ENCODE data around the gene BSCL2. TPM values are rescaled to one million over a fixed set of nuclear protein-coding genes. Genes with fewer than 3 reads are reported as not detected.

BSCL2 gene
- total and polyA plus RNA-seq, 2 experiments from 2014 or later = 49.2 to 78.7 TPM

GRCh38 chr11:62645671-62645945, 61.6 kb downstream of the BSCL2 start:
- Histone ChIP-seq H3K27me3 (no peaks in the 10 kb centered on the region), H3K4me1 (ENCODE audit: insufficient read depth) (peaks cover 10% of the 10 kb centered on the region), H3K4me3 (peak overlapping the region; percentile 72), H2AFZ (peak overlapping the region; percentile 20), H3K4me2 (peak overlapping the region; percentile 97), H3K9me3 (ENCODE audit: low read depth) (no peaks in the 10 kb centered on the region), H3K79me2 (peaks cover 57% of the 10 kb centered on the region), H3K27ac (peak overlapping the region; percentile 97), H3K36me3 (replicated peaks; ENCODE audit: insufficient read depth, low read depth) (no peaks in the 10 kb centered on the region), H4K20me1 (ENCODE audit: insufficient read depth, poor library complexity, severe bottlenecking) (no peaks in the 10 kb centered on the region), H3K9me2 (replicated peaks; ENCODE audit: insufficient read depth) (no peaks in the 10 kb centered on the region)
- DNase-seq (ENCODE audit: low spot score) = no peak
- TF ChIP-seq EZH2phosphoT487 (IDR thresholded peaks at IDR 0.05; ENCODE audit: low read depth, severe bottlenecking, unreplicated experiment) (no peak), CTCF (IDR thresholded peaks at IDR 0.05; ENCODE audit: poor library complexity) (no peak), EZH2 (IDR thresholded peaks at IDR 0.05; ENCODE audit: borderline replicate concordance) (no peak)
- 16% methylated on average over 11 of the region's 11 CpGs for WGBS (ENCODE audit: low lambda C conversion rate, missing lambda C conversion rate)

GRCh38 chr11:62644220-62644619, 63.0 kb downstream of the BSCL2 start:
- Histone ChIP-seq H3K27me3 (no peaks in the 10 kb centered on the region), H3K4me2 (peak overlapping the region; percentile 97), H4K20me1 (ENCODE audit: insufficient read depth, poor library complexity, severe bottlenecking) (no peaks in the 10 kb centered on the region), H3K9me2 (replicated peaks; ENCODE audit: insufficient read depth) (no peaks in the 10 kb centered on the region), H3K4me1 (ENCODE audit: insufficient read depth) (peaks cover 10% of the 10 kb centered on the region), H2AFZ (no peak overlapping the region), H3K79me2 (peaks cover 67% of the 10 kb centered on the region), H3K36me3 (replicated peaks; ENCODE audit: insufficient read depth, low read depth) (no peaks in the 10 kb centered on the region), H3K27ac (peak overlapping the region; percentile 67), H3K4me3 (no peak overlapping the region), H3K9me3 (ENCODE audit: low read depth) (no peaks in the 10 kb centered on the region)
- 71% methylated on average over 8 of the region's 8 CpGs for WGBS (ENCODE audit: low lambda C conversion rate, missing lambda C conversion rate)
- no peak for DNase-seq (ENCODE audit: low spot score)
- TF ChIP-seq EZH2 (IDR thresholded peaks at IDR 0.05; ENCODE audit: borderline replicate concordance) (no peak), EZH2phosphoT487 (IDR thresholded peaks at IDR 0.05; ENCODE audit: low read depth, severe bottlenecking, unreplicated experiment) (no peak), CTCF (IDR thresholded peaks at IDR 0.05; ENCODE audit: poor library complexity) (no peak)

Small RNAs within 50 kb of the gene (small RNA-seq; reads per million reads assigned to genes)
- not detected for gene SNORA57

Other genes starting within 250 kb of the BSCL2 start
- gene AHNAK, start 160.6 kb downstream of the BSCL2 start, total RNA-seq = 218 and 237 TPM in 2 replicates
- 38.0 and 47.6 TPM in 2 replicates for gene AHNAK, start 160.6 kb downstream of the BSCL2 start, polyA plus RNA-seq
- gene EEF1G, start 133.5 kb downstream of the BSCL2 start, total RNA-seq = 1,612 and 1,634 TPM in 2 replicates
- 501 and 526 TPM in 2 replicates for gene EEF1G, start 133.5 kb downstream of the BSCL2 start, polyA plus RNA-seq
- 6.7 and 11.7 TPM in 2 replicates for gene TUT1, start 115.9 kb downstream of the BSCL2 start, total RNA-seq
- 14.2 and 16.5 TPM in 2 replicates for gene TUT1, start 115.9 kb downstream of the BSCL2 start, polyA plus RNA-seq
- gene MTA2, start 105.6 kb downstream of the BSCL2 start, total RNA-seq = 46.8 and 53.1 TPM in 2 replicates
- gene MTA2, start 105.6 kb downstream of the BSCL2 start, polyA plus RNA-seq = 17.1 and 25.6 TPM in 2 replicates
- 18.3 and 21.6 TPM in 2 replicates for gene EML3, start 94.6 kb downstream of the BSCL2 start, total RNA-seq
- 22.6 and 51.0 TPM in 2 replicates for gene EML3, start 94.6 kb downstream of the BSCL2 start, polyA plus RNA-seq
- 1.5 and 1.9 TPM in 2 replicates for gene ROM1, start 94.2 kb downstream of the BSCL2 start, total RNA-seq
- gene ROM1, start 94.2 kb downstream of the BSCL2 start, polyA plus RNA-seq = 2.1 and 3.2 TPM in 2 replicates
- gene B3GAT3, start 85.4 kb downstream of the BSCL2 start, total RNA-seq = 32.3 and 34.4 TPM in 2 replicates
- 59.6 and 61.4 TPM in 2 replicates for gene B3GAT3, start 85.4 kb downstream of the BSCL2 start, polyA plus RNA-seq
- gene GANAB, start 60.8 kb downstream of the BSCL2 start, total RNA-seq = 251 and 254 TPM in 2 replicates
- gene GANAB, start 60.8 kb downstream of the BSCL2 start, polyA plus RNA-seq = 212 and 232 TPM in 2 replicates
- gene INTS5, start 54.1 kb downstream of the BSCL2 start, total RNA-seq = 12.6 and 18.7 TPM in 2 replicates
- gene INTS5, start 54.1 kb downstream of the BSCL2 start, polyA plus RNA-seq = 19.1 and 21.1 TPM in 2 replicates
- gene C11orf98, start 42.2 kb downstream of the BSCL2 start, total RNA-seq = 63.7 and 80.4 TPM in 2 replicates
- gene C11orf98, start 42.2 kb downstream of the BSCL2 start, polyA plus RNA-seq = 116 and 133 TPM in 2 replicates
- gene CSKMT, start 42.1 kb downstream of the BSCL2 start, total RNA-seq = 10.0 and 22.5 TPM in 2 replicates
- 5.7 and 7.1 TPM in 2 replicates for gene CSKMT, start 42.1 kb downstream of the BSCL2 start, polyA plus RNA-seq
- 8.9 and 11.1 TPM in 2 replicates for gene UQCC3, start 35.8 kb downstream of the BSCL2 start, total RNA-seq
- 17.0 and 19.0 TPM in 2 replicates for gene UQCC3, start 35.8 kb downstream of the BSCL2 start, polyA plus RNA-seq
- 5.4 and 11.2 TPM in 2 replicates for gene LBHD1, start 35.2 kb downstream of the BSCL2 start, total RNA-seq
- gene LBHD1, start 35.2 kb downstream of the BSCL2 start, polyA plus RNA-seq = 6.5 and 6.7 TPM in 2 replicates
- 73.0 and 74.1 TPM in 2 replicates for gene UBXN1, start 28.4 kb downstream of the BSCL2 start, total RNA-seq
- gene UBXN1, start 28.4 kb downstream of the BSCL2 start, polyA plus RNA-seq = 73.2 and 73.8 TPM in 2 replicates
- 0.40 and 1.1 TPM in 2 replicates for gene LRRN4CL, start 17.9 kb downstream of the BSCL2 start, total RNA-seq
- gene LRRN4CL, start 17.9 kb downstream of the BSCL2 start, polyA plus RNA-seq = 0.15 and 0.41 TPM in 2 replicates
- gene GNG3, start 252 bp upstream of the BSCL2 start, total RNA-seq = 0.23 and 0.24 TPM in 2 replicates
- 0.41 and 1.2 TPM in 2 replicates for gene GNG3, start 252 bp upstream of the BSCL2 start, polyA plus RNA-seq
- gene HNRNPUL2, start 20.0 kb upstream of the BSCL2 start, total RNA-seq = 14.0 and 15.4 TPM in 2 replicates
- 2.3 and 3.7 TPM in 2 replicates for gene HNRNPUL2, start 20.0 kb upstream of the BSCL2 start, polyA plus RNA-seq
- gene TTC9C, start 21.1 kb upstream of the BSCL2 start, total RNA-seq = 26.3 and 35.0 TPM in 2 replicates
- gene TTC9C, start 21.1 kb upstream of the BSCL2 start, polyA plus RNA-seq = 35.4 and 39.9 TPM in 2 replicates
- gene ZBTB3, start 46.7 kb upstream of the BSCL2 start, total RNA-seq = 7.0 and 11.0 TPM in 2 replicates
- gene ZBTB3, start 46.7 kb upstream of the BSCL2 start, polyA plus RNA-seq = 4.0 and 4.3 TPM in 2 replicates
- gene POLR2G, start 54.2 kb upstream of the BSCL2 start, total RNA-seq = 96.5 and 110 TPM in 2 replicates
- gene POLR2G, start 54.2 kb upstream of the BSCL2 start, polyA plus RNA-seq = 171 and 195 TPM in 2 replicates
- 20.5 and 23.2 TPM in 2 replicates for gene TAF6L, start 64.0 kb upstream of the BSCL2 start, total RNA-seq
- gene TAF6L, start 64.0 kb upstream of the BSCL2 start, polyA plus RNA-seq = 35.9 and 36.0 TPM in 2 replicates
- gene TMEM179B, start 80.0 kb upstream of the BSCL2 start, total RNA-seq = 78.0 and 99.1 TPM in 2 replicates
- gene TMEM179B, start 80.0 kb upstream of the BSCL2 start, polyA plus RNA-seq = 163 and 172 TPM in 2 replicates
- gene TMEM223, start 84.6 kb upstream of the BSCL2 start, total RNA-seq = 28.4 and 31.9 TPM in 2 replicates
- gene TMEM223, start 84.6 kb upstream of the BSCL2 start, polyA plus RNA-seq = 30.3 and 36.1 TPM in 2 replicates
- 37.2 and 37.6 TPM in 2 replicates for gene NXF1, start 98.0 kb upstream of the BSCL2 start, total RNA-seq
- 71.9 and 91.4 TPM in 2 replicates for gene NXF1, start 98.0 kb upstream of the BSCL2 start, polyA plus RNA-seq
- gene STX5, start 124.6 kb upstream of the BSCL2 start, total RNA-seq = 35.4 and 37.3 TPM in 2 replicates
- gene STX5, start 124.6 kb upstream of the BSCL2 start, polyA plus RNA-seq = 49.7 and 50.4 TPM in 2 replicates
- not detected in 2 replicates for gene TEX54, start 125.4 kb upstream of the BSCL2 start, total RNA-seq
- gene TEX54, start 125.4 kb upstream of the BSCL2 start, polyA plus RNA-seq = 1.8 and 3.5 TPM in 2 replicates
- 28.0 and 30.9 TPM in 2 replicates for gene WDR74, start 132.2 kb upstream of the BSCL2 start, total RNA-seq
- gene WDR74, start 132.2 kb upstream of the BSCL2 start, polyA plus RNA-seq = 28.9 and 34.1 TPM in 2 replicates
- 335 and 573 TPM in 2 replicates for gene SLC3A2, start 173.5 kb upstream of the BSCL2 start, total RNA-seq
- 456 and 476 TPM in 2 replicates for gene SLC3A2, start 173.5 kb upstream of the BSCL2 start, polyA plus RNA-seq
- gene CHRM1, start 213.9 kb upstream of the BSCL2 start, total RNA-seq = not detected in 2 replicates
- gene CHRM1, start 213.9 kb upstream of the BSCL2 start, polyA plus RNA-seq = not detected in 2 replicates